Sigmoid colon (tissue), 7 donors: ENCODE data around the gene KCNF1. TPM values are rescaled to one million over a fixed set of nuclear protein-coding genes. Genes with fewer than 3 reads are reported as not detected.

Experiments used
- DNase-seq: peaks from one replicate; pipeline ENCODE4 v3.0.0-alpha.2; 2019
- H3K27ac ChIP-seq, 4 donors: fragments of 200-600 bp; sonication (generic); one replicate each; pipeline ENCODE4 v1.5.1; 2016 to 2019; ENCODE audit warnings: mild to moderate bottlenecking in 1 of 4
- H3K27me3 ChIP-seq, 3 donors: fragments of 200-600 bp; sonication (generic); one replicate each; pipeline ENCODE4 v1.5.1; 2019; ENCODE audit warnings: mild to moderate bottlenecking in 1 of 3
- H3K36me3 ChIP-seq, 4 donors: fragments of 200-600 bp; sonication (generic); one replicate each; pipeline ENCODE4 v1.5.1; 2016 to 2019
- H3K4me1 ChIP-seq, 4 donors: fragments of 200-600 bp; sonication (generic); one replicate each; pipeline ENCODE4 v1.5.1; 2017 to 2019
- H3K4me3 ChIP-seq, 4 donors: fragments of 200-600 bp; sonication (generic); one replicate each; pipeline ENCODE4 v1.5.1; 2017 to 2019; ENCODE audit warnings: mild to moderate bottlenecking in 2 of 4, moderate library complexity in 1 of 4
- H3K9me3 ChIP-seq, 4 donors: fragments of 200-600 bp in 3 of 4; sonication (generic) in 3 of 4; one replicate each; pipeline versions ENCODE4 v1.5.1 to v1.6.1; 2013 to 2019
- EP300 ChIP-seq, 4 donors: sonication (generic); formaldehyde crosslinking; IDR thresholded peaks; one replicate each; pipeline ENCODE4 v1.6.1; 2017; ENCODE audit warnings: antibody characterized with exemption in 4 of 4
- POLR2A ChIP-seq, 2 donors: fragments of 450-650 bp; IDR thresholded peaks; one replicate each; pipeline ENCODE4 v1.6.1; 2016; ENCODE audit warnings: antibody characterized with exemption in 2 of 2, mild to moderate bottlenecking in 2 of 2, moderate library complexity in 2 of 2
- POLR2AphosphoS5 ChIP-seq, 4 donors: sonication (generic); formaldehyde crosslinking; IDR thresholded peaks; one replicate each; pipeline ENCODE4 v1.6.1; 2017; ENCODE audit warnings: antibody characterized with exemption in 4 of 4
- WGBS, 2 donors: extraction: QIAGEN DNeasy Blood & Tissue Kit; methylation state at CpG; one replicate each; pipeline ENCODE4 v1.1.7; 2013; 5-methylcytosine and 5-hydroxymethylcytosine counted together
- intact Hi-C: fragments of 100-400 bp; cut with DNase I; formaldehyde crosslinking; loops from one replicate; pipeline ENCODE4 v1.15.1; 2023
- polyA plus RNA-seq, 3 donors: library from polyadenylated mRNA; stranded (reverse); fragments of 200-250 nt; gene quantifications; one replicate each; pipeline ENCODE4 v1.2.3, GENCODE V29; 2013
- total RNA-seq, 4 donors: library from RNA; depleted of rRNA; stranded (reverse); fragments of >200 nt; gene quantifications; one replicate each; pipeline ENCODE4 v1.1.0, GENCODE V29; 2016
- TF ChIP-seq, protein P1 (sequence below), 4 experiments: fragments of 450-650 bp in 3 of 4; fragments of 200-600 bp in 1 of 4; IDR thresholded peaks; one replicate each; pipeline ENCODE4 v1.5.1; 2016 to 2019; ENCODE audit warnings: antibody characterized with exemption in 4 of 4, mild to moderate bottlenecking in 3 of 4, moderate library complexity in 2 of 4
- donor health status: healthy with polysubstance abuse.
- donor health status: Bipolar disorder and iron deficiency.
- donor health status: healthy.

KCNF1 gene
- total and polyA plus RNA-seq, 7 donors = 0.16 to 1.4 (median 0.94) TPM; not detected in 1

- Histone ChIP-seq H3K9me3 (no peaks in the 10 kb centered on the region), H3K27ac (no peak overlapping the region), H3K27me3 (peaks cover 0 to 5% (median 0%) of the 10 kb centered on the region in 3 donors), H3K36me3 (no peaks in the 10 kb centered on the region), H3K4me3 (no peak overlapping the region), H3K4me1 (no peaks in the 10 kb centered on the region)
- TF ChIP-seq EP300 (IDR thresholded peaks at IDR 0.05) (no peak), POLR2A (IDR thresholded peaks at IDR 0.05) (no peak)
- TF ChIP-seq, protein P1, sequence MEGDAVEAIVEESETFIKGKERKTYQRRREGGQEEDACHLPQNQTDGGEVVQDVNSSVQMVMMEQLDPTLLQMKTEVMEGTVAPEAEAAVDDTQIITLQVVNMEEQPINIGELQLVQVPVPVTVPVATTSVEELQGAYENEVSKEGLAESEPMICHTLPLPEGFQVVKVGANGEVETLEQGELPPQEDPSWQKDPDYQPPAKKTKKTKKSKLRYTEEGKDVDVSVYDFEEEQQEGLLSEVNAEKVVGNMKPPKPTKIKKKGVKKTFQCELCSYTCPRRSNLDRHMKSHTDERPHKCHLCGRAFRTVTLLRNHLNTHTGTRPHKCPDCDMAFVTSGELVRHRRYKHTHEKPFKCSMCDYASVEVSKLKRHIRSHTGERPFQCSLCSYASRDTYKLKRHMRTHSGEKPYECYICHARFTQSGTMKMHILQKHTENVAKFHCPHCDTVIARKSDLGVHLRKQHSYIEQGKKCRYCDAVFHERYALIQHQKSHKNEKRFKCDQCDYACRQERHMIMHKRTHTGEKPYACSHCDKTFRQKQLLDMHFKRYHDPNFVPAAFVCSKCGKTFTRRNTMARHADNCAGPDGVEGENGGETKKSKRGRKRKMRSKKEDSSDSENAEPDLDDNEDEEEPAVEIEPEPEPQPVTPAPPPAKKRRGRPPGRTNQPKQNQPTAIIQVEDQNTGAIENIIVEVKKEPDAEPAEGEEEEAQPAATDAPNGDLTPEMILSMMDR (IDR thresholded peaks at IDR 0.05) = no peak
- 84 to 91% methylated on average over 6 of the region's 6 CpGs for WGBS, 2 donors
- intact Hi-C loops = no loop called here
- no peak for DNase-seq
These were observed 34.7 kb downstream of the KCNF1 start for GRCh38 chr2:10946394-10946793.

DNA sequence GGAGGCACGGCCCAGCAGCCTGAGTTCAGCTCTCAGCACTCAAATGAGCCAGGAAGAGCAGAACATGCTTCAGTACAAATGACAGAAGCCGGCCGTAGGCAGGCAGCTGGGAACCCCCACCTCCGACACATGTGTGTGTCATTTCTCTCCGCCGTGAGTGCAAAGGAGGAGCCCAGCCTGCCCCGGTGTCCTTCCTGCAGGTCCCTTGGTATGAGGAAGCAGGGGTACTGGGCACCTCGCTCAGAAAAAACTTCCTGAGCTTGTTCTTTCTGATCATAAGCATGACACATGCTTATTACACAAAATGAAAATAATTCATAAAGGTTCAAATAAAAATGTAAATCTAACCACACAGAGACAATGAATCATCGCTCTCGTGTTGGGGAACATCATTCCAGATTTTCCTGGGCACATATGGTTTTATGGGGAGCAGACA, 35.3 kb downstream of the KCNF1 start:
- no peak for DNase-seq
- H3K9me3 ChIP-seq = no peaks in the 10 kb centered on the region
- H3K27me3 ChIP-seq = peaks cover 0 to 5% (median 0%) of the 10 kb centered on the region in 3 donors
- WGBS, 2 donors = 57 to 77% methylated on average over 10 of the region's 10 CpGs
- intact Hi-C loops = no loop called here
- H3K27ac ChIP-seq = no peak overlapping the region
- no peaks in the 10 kb centered on the region for H3K4me1 ChIP-seq
- no peaks in the 10 kb centered on the region for H3K36me3 ChIP-seq
- TF ChIP-seq EP300 (IDR thresholded peaks at IDR 0.05) (no peak), POLR2A (IDR thresholded peaks at IDR 0.05) (no peak), POLR2AphosphoS5 (IDR thresholded peaks at IDR 0.05) (no peak)
- TF ChIP-seq, protein P1 (IDR thresholded peaks at IDR 0.05) = no peak
- H3K4me3 ChIP-seq = no peak overlapping the region

GRCh38 chr2:10947446-10948187, 35.9 kb downstream of the KCNF1 start:
- no peak for DNase-seq
- 89 to 91% methylated on average over 11 of the region's 11 CpGs for WGBS, 2 donors
- intact Hi-C loops = no loop called here
- Histone ChIP-seq H3K36me3 (no peaks in the 10 kb centered on the region), H3K27me3 (peaks cover 0 to 5% (median 0%) of the 10 kb centered on the region in 3 donors), H3K9me3 (no peaks in the 10 kb centered on the region), H3K4me3 (no peak overlapping the region), H3K27ac (no peak overlapping the region), H3K4me1 (no peaks in the 10 kb centered on the region)
- TF ChIP-seq POLR2AphosphoS5 (IDR thresholded peaks at IDR 0.05) (no peak), POLR2A (IDR thresholded peaks at IDR 0.05) (no peak), EP300 (IDR thresholded peaks at IDR 0.05) (no peak)
- TF ChIP-seq, protein P1 (IDR thresholded peaks at IDR 0.05) = no peak

DNA sequence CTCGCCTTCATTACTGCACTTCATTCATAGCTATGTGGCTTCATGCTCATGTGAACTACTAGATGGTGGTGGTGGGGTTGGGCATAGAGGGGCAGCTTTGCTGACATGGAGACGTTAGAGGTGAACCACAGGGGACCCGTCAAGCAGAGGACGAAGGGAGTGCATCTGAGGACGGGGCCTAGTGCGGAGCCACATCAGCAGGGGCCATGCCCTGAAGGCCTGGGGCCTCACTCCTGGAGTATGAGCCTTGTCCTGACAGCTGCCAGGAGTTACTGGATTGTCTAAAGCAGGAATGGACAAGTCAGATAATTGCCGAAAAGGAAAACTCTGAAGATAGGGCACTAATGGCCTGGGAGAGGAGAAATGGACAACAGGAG, 36.4 kb downstream of the KCNF1 start:
- H3K4me1 ChIP-seq = no peaks in the 10 kb centered on the region
- no peak overlapping the region for H3K4me3 ChIP-seq
- WGBS, 2 donors = 91% methylated on average over 7 of the region's 7 CpGs
- peaks cover 0 to 5% (median 0%) of the 10 kb centered on the region in 3 donors for H3K27me3 ChIP-seq
- intact Hi-C loops = no loop called here
- H3K36me3 ChIP-seq = no peaks in the 10 kb centered on the region
- TF ChIP-seq, protein P1 (IDR thresholded peaks at IDR 0.05) = no peak
- TF ChIP-seq POLR2AphosphoS5 (IDR thresholded peaks at IDR 0.05) = no peak
- no peak for TF ChIP-seq EP300 (IDR thresholded peaks at IDR 0.05)
- no peak for TF ChIP-seq POLR2A (IDR thresholded peaks at IDR 0.05)
- H3K27ac ChIP-seq = no peak overlapping the region
- H3K9me3 ChIP-seq = no peaks in the 10 kb centered on the region
- DNase-seq = no peak
